DND-41 (cell line): ENCODE data around the gene COL2A1.

Experiments used
- ATAC-seq: fragments of 200-7000 bp; cut with Tn5 transposase; 3 replicates; pipeline ENCODE4 v1.9.1; 2021; ENCODE audit warnings: low read depth; ENCODE audit not compliant: insufficient read depth
- DNase-seq: peaks from one replicate; pipeline ENCODE4 v3.0.0-alpha.2; 2020
- H2AFZ ChIP-seq: 2 replicates; pipeline ENCODE4 v1.6.0; 2012; ENCODE audit warnings: low read depth, low read length
- H3K27ac ChIP-seq: 2 replicates; pipeline ENCODE4 v1.5.1; 2012; ENCODE audit warnings: low read length, inconsistent platforms
- H3K27me3 ChIP-seq: fragments of 200-600 bp; sonication (generic); 2 replicates; pipeline ENCODE4 v1.6.0; 2012; ENCODE audit warnings: low read length, mild to moderate bottlenecking, inconsistent platforms; ENCODE audit not compliant: insufficient read depth, poor library complexity
- H3K36me3 ChIP-seq: 2 replicates; pipeline ENCODE4 v1.5.1; 2012; ENCODE audit warnings: low read length, inconsistent platforms; ENCODE audit not compliant: insufficient read depth
- H3K4me1 ChIP-seq: 2 replicates; pipeline ENCODE4 v1.5.1; 2012; ENCODE audit warnings: mild to moderate bottlenecking, low read length; ENCODE audit not compliant: insufficient read depth
- H3K4me2 ChIP-seq: 2 replicates; pipeline ENCODE4 v1.6.0; 2012; ENCODE audit warnings: mild to moderate bottlenecking, moderate library complexity, low read length, inconsistent platforms; ENCODE audit not compliant: insufficient read depth
- H3K4me3 ChIP-seq, 2 experiments: fragments of 200-600 bp in 1 of 2; shearing (Covaris generic) in 1 of 2; 2 replicates each; pipeline ENCODE4 v1.5.1; 2012 to 2016; ENCODE audit warnings: inconsistent platforms in 2 of 2, low read length in 2 of 2, mild to moderate bottlenecking in 2 of 2, low read depth in 1 of 2, moderate library complexity in 1 of 2
- H3K79me2 ChIP-seq: 2 replicates; pipeline ENCODE4 v1.6.0; 2012; ENCODE audit warnings: low read length, inconsistent platforms; ENCODE audit not compliant: insufficient read depth
- H3K9ac ChIP-seq: 2 replicates; pipeline ENCODE4 v1.6.0; 2012; ENCODE audit warnings: low read depth, mild to moderate bottlenecking, inconsistent platforms, low read length, moderate library complexity
- H3K9me3 ChIP-seq: 2 replicates; pipeline ENCODE4 v1.5.1; 2012; ENCODE audit warnings: low read length, moderate library complexity, mild to moderate bottlenecking, inconsistent platforms; ENCODE audit not compliant: insufficient read depth, severe bottlenecking
- H4K20me1 ChIP-seq: 2 replicates; pipeline ENCODE4 v1.6.0; 2012; ENCODE audit warnings: low read length; ENCODE audit not compliant: insufficient read depth
- EZH2 ChIP-seq: IDR thresholded peaks from 3 replicates; pipeline ENCODE4 v1.6.1; 2012; ENCODE audit warnings: borderline replicate concordance, low read depth, mild to moderate bottlenecking, moderate library complexity, low read length, inconsistent platforms; ENCODE audit not compliant: severe bottlenecking
- TF ChIP-seq, protein P1 (sequence below): IDR thresholded peaks from 2 replicates; pipeline ENCODE4 v1.5.1; 2012; ENCODE audit warnings: borderline replicate concordance, low read length, moderate library complexity, mild to moderate bottlenecking; ENCODE audit not compliant: poor library complexity, severe bottlenecking; ENCODE audit errors: extremely low read depth

COL2A1 gene

GRCh38 chr12:47997321-47997720 is 7.0 kb downstream of the COL2A1 start:
- no peaks in the 10 kb centered on the region for H3K4me1 ChIP-seq
- no peaks in the 10 kb centered on the region for H3K36me3 ChIP-seq
- no peak overlapping the region for H3K27ac ChIP-seq
- DNase-seq: no peak
- no peak for ATAC-seq
- no peak overlapping the region for H3K9ac ChIP-seq
- H2AFZ ChIP-seq: no peak overlapping the region
- H3K4me3 ChIP-seq: no peak overlapping the region
- no peaks in the 10 kb centered on the region for H3K9me3 ChIP-seq
- TF ChIP-seq, protein P1, sequence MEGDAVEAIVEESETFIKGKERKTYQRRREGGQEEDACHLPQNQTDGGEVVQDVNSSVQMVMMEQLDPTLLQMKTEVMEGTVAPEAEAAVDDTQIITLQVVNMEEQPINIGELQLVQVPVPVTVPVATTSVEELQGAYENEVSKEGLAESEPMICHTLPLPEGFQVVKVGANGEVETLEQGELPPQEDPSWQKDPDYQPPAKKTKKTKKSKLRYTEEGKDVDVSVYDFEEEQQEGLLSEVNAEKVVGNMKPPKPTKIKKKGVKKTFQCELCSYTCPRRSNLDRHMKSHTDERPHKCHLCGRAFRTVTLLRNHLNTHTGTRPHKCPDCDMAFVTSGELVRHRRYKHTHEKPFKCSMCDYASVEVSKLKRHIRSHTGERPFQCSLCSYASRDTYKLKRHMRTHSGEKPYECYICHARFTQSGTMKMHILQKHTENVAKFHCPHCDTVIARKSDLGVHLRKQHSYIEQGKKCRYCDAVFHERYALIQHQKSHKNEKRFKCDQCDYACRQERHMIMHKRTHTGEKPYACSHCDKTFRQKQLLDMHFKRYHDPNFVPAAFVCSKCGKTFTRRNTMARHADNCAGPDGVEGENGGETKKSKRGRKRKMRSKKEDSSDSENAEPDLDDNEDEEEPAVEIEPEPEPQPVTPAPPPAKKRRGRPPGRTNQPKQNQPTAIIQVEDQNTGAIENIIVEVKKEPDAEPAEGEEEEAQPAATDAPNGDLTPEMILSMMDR: no peak
- TF ChIP-seq EZH2: no peak
- H4K20me1 ChIP-seq: 0 out of 2 replicates have a peak, but pooled peaks cover 3% of the 10 kb centered on the region
- H3K27me3 ChIP-seq: peaks cover 49% of the 10 kb centered on the region
- no peak overlapping the region for H3K4me2 ChIP-seq
- H3K79me2 ChIP-seq: no peaks in the 10 kb centered on the region

DNA sequence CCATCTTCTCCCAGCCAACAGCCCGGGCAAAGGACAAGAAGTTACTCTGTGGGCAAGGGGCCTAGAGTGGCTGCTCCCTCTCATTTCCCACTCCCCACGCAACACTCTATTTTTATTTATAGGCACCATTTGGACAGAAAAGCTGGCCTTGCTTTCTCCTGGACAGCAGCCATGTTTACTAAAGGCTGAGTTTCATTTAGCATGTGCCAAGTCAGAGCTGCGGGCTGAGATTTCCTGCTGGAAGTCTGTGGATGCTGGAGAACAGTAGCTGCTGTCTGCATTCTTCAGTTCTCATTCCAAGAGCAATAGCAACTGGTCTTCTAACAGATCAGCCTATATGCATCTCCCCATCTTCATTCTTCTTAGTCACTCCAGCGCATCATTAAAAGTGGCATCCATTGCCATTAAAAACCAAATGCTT is 8.3 kb downstream of the COL2A1 start:
- H3K27ac ChIP-seq: no peak overlapping the region
- no peak for DNase-seq
- peaks cover 7% of the 10 kb centered on the region for H3K4me1 ChIP-seq

GRCh38 chr12:47993491-47993890 is 10.8 kb downstream of the COL2A1 start:
- Histone ChIP-seq H2AFZ (no peak overlapping the region), H3K36me3 (no peaks in the 10 kb centered on the region), H3K27ac (no peak overlapping the region), H3K9ac (no peak overlapping the region), H3K9me3 (no peaks in the 10 kb centered on the region), H4K20me1 (peaks cover 19% of the 10 kb centered on the region), H3K4me2 (no peak overlapping the region), H3K79me2 (no peaks in the 10 kb centered on the region), H3K4me1 (peaks cover 24% of the 10 kb centered on the region), H3K4me3 (no peak overlapping the region), H3K27me3 (peaks cover 20% of the 10 kb centered on the region)
- no peak for ATAC-seq
- DNase-seq: no peak
- TF ChIP-seq, protein P1: no peak
- TF ChIP-seq EZH2: no peak

More for the DNA sequence above, 8.3 kb downstream of the COL2A1 start:
- peaks cover 14% of the 10 kb centered on the region for H4K20me1 ChIP-seq
- no peak overlapping the region for H2AFZ ChIP-seq
- peaks cover 42% of the 10 kb centered on the region for H3K27me3 ChIP-seq
- H3K79me2 ChIP-seq: no peaks in the 10 kb centered on the region
- no peak overlapping the region for H3K4me3 ChIP-seq
- no peaks in the 10 kb centered on the region for H3K9me3 ChIP-seq
- TF ChIP-seq EZH2: no peak
- ATAC-seq: no peak
- H3K36me3 ChIP-seq: no peaks in the 10 kb centered on the region
- H3K9ac ChIP-seq: no peak overlapping the region
- no peak overlapping the region for H3K4me2 ChIP-seq

DNA sequence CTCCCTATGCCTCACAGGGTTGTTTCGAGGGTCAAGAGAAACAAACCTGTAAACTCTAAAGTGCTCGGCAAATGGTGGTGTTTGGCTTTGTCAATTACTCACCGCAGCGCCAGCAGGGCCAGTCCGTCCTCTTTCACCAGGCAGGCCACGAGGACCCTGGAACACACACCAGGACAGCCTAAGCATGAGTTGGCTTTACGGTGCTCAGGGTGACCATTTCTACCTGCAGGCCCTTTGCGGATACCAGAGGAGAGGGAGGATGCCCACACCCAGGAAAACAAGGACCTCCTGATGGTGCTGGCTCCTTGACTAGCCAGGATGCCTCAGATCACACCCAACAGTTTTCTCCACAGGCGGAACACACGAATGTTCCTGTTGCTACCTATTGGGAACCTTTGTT is 11.5 kb downstream of the COL2A1 start:
- Histone ChIP-seq H2AFZ (no peak overlapping the region), H3K27me3 (peaks cover 19% of the 10 kb centered on the region)
- no peak for DNase-seq

More for the DNA sequence above, 11.5 kb downstream of the COL2A1 start:
- no peaks in the 10 kb centered on the region for H3K36me3 ChIP-seq
- no peak overlapping the region for H3K27ac ChIP-seq
- no peaks in the 10 kb centered on the region for H3K9me3 ChIP-seq
- no peak for ATAC-seq
- H3K4me2 ChIP-seq: no peak overlapping the region
- no peaks in the 10 kb centered on the region for H3K79me2 ChIP-seq
- no peak overlapping the region for H3K9ac ChIP-seq
- H4K20me1 ChIP-seq: peaks cover 19% of the 10 kb centered on the region
- TF ChIP-seq, protein P1: no peak
- no peak for TF ChIP-seq EZH2
- no peak overlapping the region for H3K4me3 ChIP-seq
- peaks cover 24% of the 10 kb centered on the region for H3K4me1 ChIP-seq
